Prostate gland (tissue), 2 donors: ENCODE measurements around the gene FIP1L1.

ENCODE experiments used
- CTCF ChIP-seq, 4 experiments: fragments of 200-600 bp in 2 of 4; fragments of 450-650 bp in 2 of 4; sonication (generic) in 2 of 4; IDR thresholded peaks; 1 replicate in 3 of 4; 2 replicates in 1 of 4; pipeline ENCODE4 v1.5.1; 2016 to 2019; ENCODE audit warnings: antibody characterized with exemption in 4 of 4, mild to moderate bottlenecking in 2 of 4, moderate library complexity in 2 of 4
- POLR2AphosphoS5 ChIP-seq: sonication (generic); formaldehyde crosslinking; IDR thresholded peaks from one replicate; pipeline ENCODE4 v1.6.1; 2017; ENCODE audit warnings: antibody characterized with exemption

GRCh38 chr4:53365486-53366300 is 11.7 kb upstream of the FIP1L1 start, which contains the start of gene SCFD2:
- TF ChIP-seq CTCF (IDR thresholded peaks at IDR 0.05): peak in 1 of 4 experiments; percentile 4
- TF ChIP-seq POLR2AphosphoS5: peak; percentile 98
